Superior temporal gyrus (tissue), 1 donor: ENCODE results near the gene OR10R2.
"Not testable (repeated sequence)": the region's sequence is repeated elsewhere in the genome, so short reads cannot be mapped to it uniquely, and the experiment has no call there.

Experiments used
- DNase-seq: peaks from one replicate; pipeline ENCODE4 v3.0.0-alpha.2; 2016; ENCODE audit errors: extremely low spot score

The OR10R2 gene, protein sequence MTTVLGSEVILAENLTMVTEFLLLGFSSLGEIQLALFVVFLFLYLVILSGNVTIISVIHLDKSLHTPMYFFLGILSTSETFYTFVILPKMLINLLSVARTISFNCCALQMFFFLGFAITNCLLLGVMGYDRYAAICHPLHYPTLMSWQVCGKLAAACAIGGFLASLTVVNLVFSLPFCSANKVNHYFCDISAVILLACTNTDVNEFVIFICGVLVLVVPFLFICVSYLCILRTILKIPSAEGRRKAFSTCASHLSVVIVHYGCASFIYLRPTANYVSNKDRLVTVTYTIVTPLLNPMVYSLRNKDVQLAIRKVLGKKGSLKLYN

DNA sequence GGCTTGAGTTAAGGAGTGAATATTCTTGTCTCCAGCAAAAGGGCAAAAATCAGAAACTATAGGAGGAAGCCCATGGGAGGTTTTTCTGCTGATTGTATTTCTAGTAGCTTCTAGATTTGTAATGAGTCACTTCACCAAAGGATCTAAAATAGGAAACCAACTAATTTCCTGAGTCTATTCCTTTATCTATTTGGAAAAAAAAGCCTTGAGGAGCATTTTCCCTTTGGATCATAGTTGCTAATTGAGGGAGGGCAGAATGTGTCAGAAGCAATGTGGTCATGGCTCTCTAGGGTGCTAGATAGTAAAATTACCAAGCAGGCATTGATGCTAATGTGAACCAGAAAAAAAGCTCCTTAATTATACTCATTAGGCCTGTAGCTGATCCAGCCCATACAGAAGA lies at the start of gene OR10R2:
Gene OR10R2 (plus strand): TSS at position 301 of the 400 bp plus-strand sequence. CDS start 106 bp downstream, outside the sequence.
- DNase-seq = no peak

DNA sequence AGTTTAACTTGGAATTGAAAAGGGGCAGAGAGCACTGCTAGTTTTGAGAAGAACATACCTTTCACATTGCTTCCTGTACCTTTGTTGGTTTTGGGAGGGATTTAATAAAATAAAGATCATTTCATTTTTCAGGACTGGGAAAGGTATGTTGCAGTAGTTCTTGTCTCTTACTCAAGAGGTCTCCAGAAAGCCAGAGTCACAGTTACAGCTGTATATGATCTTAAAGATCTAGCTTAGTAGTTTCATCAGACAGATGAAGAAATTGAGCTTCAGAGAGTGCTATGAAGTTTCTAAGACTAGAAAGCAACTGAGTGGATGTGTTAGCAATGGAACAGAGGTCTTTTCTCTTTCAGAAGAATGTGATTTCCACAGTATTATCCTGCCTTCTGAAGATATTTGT lies 47.0 kb upstream of the OR10R2 start:
- no peak for DNase-seq

DNA sequence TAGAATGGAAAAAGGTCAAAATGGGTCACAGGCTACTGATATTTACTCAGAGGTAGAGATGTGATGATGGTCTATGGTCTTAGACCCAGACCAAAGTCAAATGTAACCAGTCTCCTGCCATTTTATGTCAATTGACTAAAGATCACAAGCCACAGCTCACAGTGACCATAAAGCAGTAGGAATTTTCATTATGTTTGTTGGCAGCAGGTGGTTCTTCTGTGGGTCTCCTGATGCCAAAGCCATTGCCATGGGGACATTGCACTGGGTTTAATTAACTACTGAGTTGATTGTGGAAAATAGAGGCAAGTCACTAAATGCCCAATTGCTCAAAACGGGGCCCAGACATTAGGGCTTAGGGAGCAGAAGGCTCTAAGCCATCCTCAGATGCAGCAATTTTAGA lies 45.9 kb upstream of the OR10R2 start, which contains the start of gene OR10K2:
Gene OR10K2 (minus strand): TSS at position 101 of the 400 bp plus-strand sequence. CDS start 5,371 bp downstream, outside the sequence.
- DNase-seq = no peak

DNA sequence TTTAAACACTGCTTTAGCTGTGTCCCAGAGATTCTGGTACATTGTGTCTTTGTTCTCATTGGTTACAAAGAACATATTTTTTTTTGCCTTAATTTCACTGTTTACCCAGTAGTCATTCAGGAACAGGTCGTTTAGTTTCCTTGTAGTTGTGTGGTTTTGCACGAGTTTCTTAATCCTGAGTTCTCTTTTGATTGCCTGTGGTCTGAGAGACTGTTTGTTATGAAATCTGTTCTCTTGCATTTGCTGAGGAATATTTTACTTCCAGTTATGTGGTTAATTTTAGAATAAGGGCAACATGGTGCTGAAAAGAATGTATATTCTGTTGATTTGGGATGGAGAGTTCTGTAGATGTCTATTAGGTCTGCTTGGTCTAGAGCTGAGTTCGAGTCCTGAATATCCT lies 41.9 kb upstream of the OR10R2 start:
- not testable (repeated sequence) for DNase-seq

DNA sequence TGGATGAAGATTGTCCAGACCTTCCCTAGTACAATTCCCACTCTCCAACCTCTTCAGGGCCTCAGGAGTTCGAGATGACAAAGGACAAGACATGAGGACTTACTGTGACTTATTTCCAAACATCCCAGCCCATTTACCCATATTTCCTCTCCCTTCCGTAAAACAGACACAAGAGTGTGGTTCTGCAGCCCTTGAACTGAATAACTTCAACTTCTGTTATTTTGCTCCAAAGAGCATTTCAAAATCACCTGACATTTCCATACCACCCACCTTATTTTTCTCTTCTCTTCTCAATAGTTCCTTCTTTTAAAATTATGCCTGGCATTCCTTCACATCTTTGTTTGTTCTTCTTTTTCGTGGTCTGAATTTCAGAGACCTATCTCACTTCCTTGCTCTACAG lies 37.3 kb upstream of the OR10R2 start:
- DNase-seq = no peak

DNA sequence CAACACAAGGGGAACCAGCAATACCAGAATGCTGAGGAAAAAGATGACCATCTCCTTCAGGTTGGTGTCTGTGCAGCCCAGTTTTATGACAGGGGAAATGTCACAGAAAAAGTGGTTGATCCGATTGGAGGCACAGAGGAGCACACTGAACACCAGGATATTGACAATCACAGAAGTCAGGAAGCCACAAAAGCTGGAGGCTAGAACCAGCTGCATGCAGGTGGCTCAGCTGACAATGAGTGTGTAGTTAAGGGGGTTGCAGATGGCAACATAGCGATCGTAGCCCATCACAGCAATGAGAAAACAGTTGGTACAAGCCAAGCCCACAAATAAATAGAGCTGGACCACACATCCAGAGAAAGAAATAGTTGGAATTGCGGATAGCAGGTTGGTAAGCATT lies 26.6 kb upstream of the OR10R2 start:
- no peak for DNase-seq

DNA sequence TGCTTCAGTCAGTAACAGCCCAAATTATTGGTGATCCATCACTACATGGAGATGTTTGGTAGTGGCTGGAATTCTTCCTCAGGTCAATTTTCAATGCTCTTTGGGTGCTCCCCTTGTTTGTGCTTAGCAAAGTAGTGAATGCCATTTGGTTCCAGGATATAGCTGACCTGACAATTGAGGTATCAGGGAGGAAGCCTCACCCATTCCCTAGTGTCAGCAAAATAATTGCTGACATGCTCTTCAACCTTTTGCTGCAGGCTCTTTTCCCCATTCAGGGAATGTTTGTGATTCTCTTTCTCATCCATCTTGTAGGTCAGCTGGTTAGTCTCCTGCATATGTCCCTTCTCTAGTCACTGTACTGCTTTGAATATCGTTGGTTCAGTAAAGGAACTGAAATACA lies 17.5 kb upstream of the OR10R2 start:
- no peak for DNase-seq

DNA sequence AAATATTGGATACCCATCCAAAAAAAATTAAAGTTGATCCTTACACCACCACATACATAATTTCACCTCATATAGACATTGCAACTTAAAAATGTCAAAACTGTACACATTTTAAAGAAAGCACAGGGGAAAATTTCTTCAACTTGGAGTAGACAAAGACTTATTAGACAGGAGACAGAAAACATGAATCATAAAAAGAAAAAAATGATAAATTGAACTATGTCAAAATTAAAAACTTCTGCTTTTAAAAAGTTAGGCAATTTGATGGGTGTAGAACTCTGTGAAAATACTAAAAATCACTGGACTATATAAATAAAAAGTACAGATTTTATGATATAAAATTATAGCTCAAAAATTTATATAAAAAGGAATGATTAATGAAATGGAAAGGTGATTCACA lies 14.8 kb upstream of the OR10R2 start:
- no peak for DNase-seq

DNA sequence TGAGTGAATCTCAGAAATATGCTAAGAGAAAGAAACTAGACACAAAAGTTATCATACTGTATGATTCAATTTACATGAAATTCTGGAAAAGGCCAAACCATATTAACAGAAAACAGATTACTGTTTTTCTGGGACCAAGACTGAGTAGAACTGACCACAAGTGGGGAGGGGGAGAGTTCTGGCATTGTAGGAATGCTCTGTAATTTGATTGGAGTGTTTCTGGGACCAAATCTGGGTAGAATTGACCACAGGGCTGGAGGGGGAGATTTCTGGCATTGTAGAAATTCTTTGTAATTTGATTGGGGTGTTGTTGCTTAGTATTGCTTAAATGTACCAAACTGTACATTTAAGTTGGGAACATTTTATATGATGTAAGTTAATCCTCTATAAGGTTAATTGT lies 13.8 kb upstream of the OR10R2 start:
- no peak for DNase-seq

DNA sequence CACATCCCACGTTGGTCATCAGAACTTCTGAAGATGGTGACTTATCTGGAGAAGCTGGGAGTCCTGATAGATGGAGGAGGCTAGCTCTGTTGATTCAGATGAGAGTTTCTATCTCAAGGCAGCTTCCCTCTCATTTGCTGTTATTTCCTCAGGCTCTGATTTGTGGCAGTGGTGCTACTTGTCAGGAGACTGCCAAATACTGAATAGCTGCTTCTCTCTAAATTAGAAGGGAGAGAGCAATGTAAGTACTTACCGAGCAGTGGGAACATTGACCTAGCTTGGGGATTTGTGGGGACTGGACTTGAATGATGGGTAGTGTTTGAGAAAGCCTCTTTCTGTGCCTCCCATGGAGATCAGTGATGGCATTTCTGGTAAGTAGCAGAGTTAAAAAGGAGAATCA lies 10.5 kb upstream of the OR10R2 start, which contains the start of gene OR10K1:
Gene OR10K1 (plus strand): TSS at position 301 of the 400 bp plus-strand sequence. CDS start 3,728 bp downstream, outside the sequence.
- DNase-seq = no peak

DNA sequence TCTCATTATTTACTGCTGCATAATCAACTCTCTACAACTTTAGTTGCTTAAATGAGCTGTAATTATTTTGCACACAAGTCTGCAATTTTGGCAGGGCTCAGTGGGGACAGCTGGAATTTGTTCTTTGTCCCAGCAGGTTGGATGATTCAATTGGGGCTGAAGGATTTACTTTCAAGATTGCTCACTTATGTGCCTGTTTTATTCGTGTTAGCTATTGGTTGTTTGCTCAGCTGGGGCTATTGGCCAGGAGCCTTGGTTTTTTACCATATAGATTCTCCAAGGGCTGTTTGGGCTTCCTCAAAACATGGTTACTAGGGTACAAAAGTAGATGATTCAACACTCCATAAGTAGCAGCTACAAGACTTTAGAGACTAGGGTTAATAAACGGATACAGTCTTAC lies 13.4 kb downstream of the OR10R2 start:
- no peak for DNase-seq

DNA sequence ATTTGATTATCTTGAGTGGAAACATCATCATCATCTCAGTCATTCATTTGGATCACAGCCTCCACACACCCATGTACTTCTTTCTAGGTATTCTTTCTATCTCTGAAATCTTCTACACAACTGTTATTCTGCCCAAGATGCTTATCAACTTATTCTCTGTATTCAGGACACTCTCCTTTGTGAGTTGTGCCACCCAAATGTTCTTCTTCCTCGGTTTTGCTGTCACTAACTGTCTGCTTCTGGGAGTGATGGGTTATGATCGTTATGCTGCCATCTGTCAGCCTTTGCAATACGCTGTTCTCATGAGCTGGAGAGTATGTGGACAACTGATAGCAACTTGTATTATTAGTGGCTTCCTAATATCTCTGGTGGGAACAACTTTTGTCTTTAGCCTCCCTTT lies 19.3 kb downstream of the OR10R2 start:
- no peak for DNase-seq

DNA sequence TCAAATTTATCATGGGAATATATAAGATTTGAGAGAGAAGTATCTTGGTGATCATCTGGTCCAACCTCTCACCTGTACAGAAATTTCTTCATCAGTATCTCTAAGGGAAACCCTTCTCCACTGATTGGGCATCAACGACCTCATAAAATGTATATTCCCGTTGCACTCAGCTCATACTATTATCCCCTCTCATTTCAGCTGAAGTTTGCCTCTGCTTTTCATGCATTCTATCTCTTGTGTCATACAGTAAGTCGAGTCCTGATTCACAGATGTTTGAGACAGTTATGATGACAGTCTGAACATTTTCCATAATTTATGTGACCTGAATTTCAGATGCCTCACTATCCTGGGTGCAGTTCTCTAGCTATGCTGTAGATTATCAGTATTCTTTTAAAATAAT lies 21.0 kb downstream of the OR10R2 start:
- no peak for DNase-seq

DNA sequence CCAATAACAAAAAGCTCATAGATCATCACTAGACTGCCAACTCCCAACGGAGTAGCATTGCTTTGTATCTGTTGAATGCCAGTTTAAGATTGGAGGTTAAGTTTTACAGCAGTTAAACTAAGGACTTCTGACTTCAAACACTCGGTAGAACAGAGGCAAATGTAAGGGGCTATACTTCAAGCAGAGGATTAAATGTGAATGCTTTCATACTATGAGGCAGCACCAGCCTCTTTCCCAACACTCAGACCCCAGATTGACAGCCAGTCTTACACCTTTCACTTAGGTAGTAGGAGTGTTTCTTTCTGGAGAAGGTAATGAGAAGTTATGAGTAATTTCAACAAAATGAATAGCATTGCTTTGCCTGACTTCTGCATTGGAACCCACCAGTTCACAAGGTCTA lies 22.8 kb downstream of the OR10R2 start:
- DNase-seq = no peak

DNA sequence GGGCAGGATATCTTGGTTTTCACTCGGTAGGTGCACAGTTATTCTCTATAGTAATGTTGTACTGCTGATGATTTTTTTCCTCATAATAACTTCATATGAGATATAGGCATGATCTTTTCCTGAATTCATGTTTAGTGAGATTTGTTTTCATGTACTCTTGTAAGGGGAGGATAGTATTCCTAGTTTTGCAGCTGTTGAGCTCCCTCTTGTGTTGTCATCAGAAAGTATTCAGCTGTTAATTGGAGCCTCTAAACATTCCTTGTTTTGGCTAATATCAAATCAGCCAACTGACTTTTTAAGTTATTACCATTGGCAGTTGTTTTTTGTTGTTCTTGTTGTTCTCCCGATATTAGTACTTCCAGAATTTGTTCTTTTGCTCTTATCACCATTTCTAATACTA lies 24.4 kb downstream of the OR10R2 start:
- peak; percentile 71 for DNase-seq

DNA sequence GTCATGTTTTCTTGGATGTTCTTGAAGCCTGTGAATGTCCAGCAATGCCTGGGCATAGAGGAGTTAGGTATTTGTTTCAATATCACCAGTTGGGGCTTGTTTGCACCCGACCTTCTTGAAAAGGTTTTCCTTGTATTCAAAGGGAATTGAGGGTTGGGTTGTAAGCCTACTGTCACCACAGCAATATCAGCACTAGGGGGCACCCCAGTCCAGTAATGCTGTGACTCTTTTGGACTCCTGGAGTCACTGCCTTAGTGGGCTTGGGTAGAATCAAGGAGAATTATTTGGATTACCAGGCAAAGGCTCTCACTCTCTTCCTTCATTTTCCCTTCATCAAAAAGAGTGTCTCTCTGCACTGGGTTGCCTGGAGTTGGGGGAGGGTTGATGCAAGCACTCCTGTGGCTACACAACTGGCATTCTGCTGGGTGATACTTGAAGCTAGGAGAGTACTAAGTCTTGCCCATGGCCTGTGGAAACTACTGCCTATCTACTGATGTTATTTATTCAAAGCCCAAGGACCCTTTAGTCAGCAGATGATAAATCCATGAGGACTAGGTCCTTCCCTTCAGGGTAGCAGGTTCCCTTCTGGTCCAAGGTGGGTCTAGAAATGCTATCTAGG lies 34.5 kb downstream of the OR10R2 start:
- no peak for DNase-seq

DNA sequence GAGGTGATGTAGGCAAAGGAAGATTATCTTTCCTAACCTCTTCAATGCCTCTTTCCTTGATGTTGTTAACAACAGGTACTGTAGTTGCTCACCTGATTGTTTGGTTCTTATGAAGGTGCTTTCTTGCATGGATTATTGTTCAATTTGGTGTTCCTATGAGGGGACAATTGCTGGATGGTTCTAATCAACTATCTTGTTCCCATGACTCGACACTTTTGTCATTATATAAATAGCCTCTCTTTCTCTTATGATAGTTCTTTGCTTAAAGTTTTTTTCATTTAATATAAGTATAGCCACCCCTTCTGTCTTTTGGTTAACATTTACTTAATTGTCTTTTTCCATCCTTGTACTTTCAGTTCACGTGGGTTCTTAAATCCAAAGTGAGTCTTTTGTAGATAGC lies 35.5 kb downstream of the OR10R2 start:
- DNase-seq = no peak

DNA sequence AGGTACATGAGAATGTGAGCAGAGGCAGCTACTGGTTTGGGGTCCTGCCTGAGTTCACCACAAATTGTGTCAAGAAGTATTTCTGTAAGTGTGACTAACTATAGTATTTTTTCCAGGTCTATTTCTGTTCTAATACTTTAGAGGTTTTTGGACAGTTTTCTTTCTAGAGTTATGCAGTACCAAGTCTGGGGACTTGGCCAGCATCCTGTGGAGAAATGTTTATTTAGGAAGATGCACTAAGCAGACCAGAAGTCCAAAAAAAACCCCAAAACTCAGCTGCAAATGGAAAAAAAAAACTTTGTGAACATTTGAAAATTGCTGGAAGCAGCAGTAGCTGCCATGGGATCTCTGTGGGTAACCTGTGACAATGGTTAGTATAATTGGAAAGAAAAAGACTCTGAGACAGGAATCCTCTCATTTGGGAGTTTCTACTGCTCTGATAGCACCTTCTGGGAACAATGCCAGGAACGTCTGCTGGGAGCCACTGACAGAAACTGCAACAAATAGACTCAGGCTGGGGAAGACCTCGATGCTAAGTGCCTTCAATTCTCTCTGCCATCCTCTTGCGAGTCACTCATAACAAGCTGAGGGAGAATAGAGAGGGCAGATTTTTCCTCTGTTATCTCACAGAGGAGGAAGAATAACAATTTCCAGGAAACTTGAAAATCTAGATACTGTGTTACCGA lies 37.6 kb downstream of the OR10R2 start:
- DNase-seq = no peak

DNA sequence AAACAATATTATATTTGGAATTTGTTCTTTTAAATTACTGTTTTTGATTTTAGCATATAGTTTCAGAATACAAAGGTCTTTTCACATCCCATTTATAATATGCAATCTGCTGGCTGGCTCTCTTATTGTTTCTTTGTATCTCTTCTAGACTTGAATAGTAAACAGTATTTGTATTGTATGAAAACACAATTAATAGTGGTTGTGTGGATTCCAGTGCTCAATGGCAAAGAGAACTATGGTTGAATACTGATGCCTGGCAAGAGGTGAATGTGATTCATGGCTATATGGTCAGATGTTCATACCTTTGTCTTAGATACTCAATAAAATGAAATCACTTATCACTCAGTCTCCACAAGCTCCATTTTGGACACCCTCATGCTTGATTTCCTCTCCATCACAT lies 44.9 kb downstream of the OR10R2 start:
- peak; percentile 69 for DNase-seq

DNA sequence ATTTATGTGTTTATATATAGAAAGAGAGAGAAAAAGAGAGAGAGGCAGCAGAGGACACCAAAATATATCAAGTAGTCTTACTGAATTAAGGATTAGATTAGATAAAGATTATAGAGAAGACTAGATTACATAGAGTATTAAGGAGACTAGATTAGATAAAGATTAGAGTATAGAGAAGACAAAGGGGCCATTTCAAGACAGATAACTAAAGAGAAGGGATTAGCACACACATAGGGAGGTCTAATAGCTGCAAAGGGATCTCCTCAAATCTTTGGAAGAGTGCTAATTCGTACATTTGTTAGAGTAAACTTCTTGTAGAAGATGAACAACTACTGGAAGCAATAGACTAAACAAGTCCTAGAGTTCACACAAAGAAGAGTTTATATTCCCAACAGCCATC lies 48.0 kb downstream of the OR10R2 start:
- DNase-seq = no peak

DNA sequence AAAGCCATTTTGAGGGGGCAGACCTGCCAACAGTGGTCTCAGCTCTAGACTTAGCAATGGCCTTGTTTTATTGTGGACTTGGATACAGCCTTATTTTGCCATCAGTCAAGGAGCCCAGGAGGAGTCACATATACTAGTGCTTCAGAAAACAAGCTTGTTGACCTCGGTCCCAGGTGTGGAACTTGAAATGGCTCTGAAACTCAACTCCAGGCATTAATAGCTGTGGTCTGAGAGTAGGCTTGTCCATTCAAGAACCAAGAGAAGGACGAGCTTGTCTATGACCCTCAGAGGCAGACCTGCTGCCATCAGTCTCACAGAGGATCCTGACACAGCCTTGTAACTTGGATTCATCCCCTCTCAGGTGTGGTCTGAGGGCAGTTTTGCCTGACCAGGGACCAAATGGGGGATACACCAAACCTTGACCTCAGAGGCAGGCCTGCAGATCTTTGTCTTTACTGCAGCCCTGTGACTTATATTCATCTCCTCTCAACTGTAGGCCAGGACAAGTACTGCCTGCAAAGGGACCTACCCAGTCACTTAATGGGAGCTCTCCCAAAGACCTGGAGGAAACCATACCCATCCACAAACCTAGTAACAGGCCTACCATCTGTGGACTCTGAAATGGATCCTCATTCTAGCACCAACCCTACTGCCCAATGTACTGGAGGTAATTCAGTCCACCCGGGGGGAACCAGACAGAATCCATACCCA lies 49.1 kb downstream of the OR10R2 start:
- no peak for DNase-seq

DNA sequence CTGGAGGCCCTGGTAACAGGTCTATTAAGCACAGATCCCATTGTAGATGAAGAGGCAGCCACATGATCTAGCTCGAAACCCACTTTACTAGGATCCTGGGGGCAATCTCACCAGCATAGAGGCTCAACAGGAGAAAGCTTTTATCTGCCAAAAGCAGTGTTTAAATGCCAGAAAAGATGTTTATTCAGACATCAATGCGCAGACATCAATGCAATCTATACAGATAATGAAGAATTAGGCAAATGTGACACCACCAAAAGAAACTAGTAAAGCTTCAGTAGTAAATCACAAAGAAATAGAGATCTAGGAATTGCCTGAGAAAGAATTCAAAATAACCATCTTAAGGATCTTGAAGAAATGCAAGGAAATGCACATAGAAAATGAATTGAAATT lies 49.6 kb downstream of the OR10R2 start:
- DNase-seq = no peak
